Naive thymus-derived CD8-positive, alpha-beta T cell (primary cell): ENCODE data around the gene SNRPA1. TPM values are rescaled to one million over a fixed set of nuclear protein-coding genes. Genes with fewer than 3 reads are reported as not detected.
"Not testable (repeated sequence)": the region's sequence is repeated elsewhere in the genome, so short reads cannot be mapped to it uniquely, and the experiment has no call there.

Source experiments
- ATAC-seq, 2 donors: fragments of 150-1000 bp; cut with Tn5 transposase in 1 of 2; sonication (Bioruptor Pico), chemical (Tn5 transposase) in 1 of 2; 1 replicate in 1 of 2; 2 replicates in 1 of 2; pipeline ENCODE4 v1.10.0; 2021; ENCODE audit warnings: mild to moderate bottlenecking in 2 of 2, moderate library complexity in 2 of 2
- POLR2A ChIA-PET: fragments of 350-600 bp; sonication (Branson Sonifier 250); formaldehyde crosslinking; loops from one replicate; lab custom pipeline; 2021; ENCODE audit warnings: antibody characterized with exemption; lab: Charles Lee
- DNase-seq, 10 donors: peaks; one replicate each; pipeline versions ENCODE4 v3.0.0 to v3.0.0-alpha.2; 2020 to 2022
- H3K27ac Mint-ChIP-seq, 10 donors: one replicate each; pipeline ENCODE4 v1.8.0; 2020 to 2022; ENCODE audit warnings: mild to moderate bottlenecking in 10 of 10, mixed read lengths in 10 of 10, moderate library complexity in 4 of 10, inconsistent platforms in 1 of 10
- H3K27me3 Mint-ChIP-seq, 5 donors: one replicate each; pipeline ENCODE4 v1.8.0; 2021 to 2022; ENCODE audit warnings: mixed read lengths in 5 of 5
- H3K36me3 Mint-ChIP-seq, 3 donors: one replicate each; pipeline ENCODE4 v1.8.0; 2020 to 2022; ENCODE audit warnings: mixed read lengths in 3 of 3, mild to moderate bottlenecking in 2 of 3, inconsistent platforms in 1 of 3
- H3K4me1 Mint-ChIP-seq, 4 donors: one replicate each; pipeline ENCODE4 v1.8.0; 2021 to 2022; ENCODE audit warnings: mixed read lengths in 4 of 4
- H3K4me3 Mint-ChIP-seq, 10 donors: one replicate each; pipeline ENCODE4 v1.8.0; 2020 to 2022; ENCODE audit warnings: mild to moderate bottlenecking in 10 of 10, mixed read lengths in 10 of 10, moderate library complexity in 6 of 10, inconsistent platforms in 1 of 10
- H3K9me3 Mint-ChIP-seq, 9 donors: one replicate each; pipeline ENCODE4 v1.8.0; 2020 to 2022; ENCODE audit warnings: mixed read lengths in 9 of 9, mild to moderate bottlenecking in 3 of 9, inconsistent platforms in 1 of 9, moderate library complexity in 1 of 9
- polyA plus RNA-seq, 3 donors: library from polyadenylated mRNA; unstranded; fragments of 300-500 nt; fragmentation: Illumina TruSeq; gene quantifications; one replicate each; pipeline ENCODE4 v1.2.3, GENCODE V29; 2021
- total RNA-seq, 8 experiments: library from RNA in 2 of 8; stranded (reverse) in 2 of 8; gene quantifications; one replicate each; pipeline ENCODE4 v1.2.3 and lab custom pipeline; 2021 to 2026

The SNRPA1 gene
- total RNA-seq (100 to 1,000 TPM; 125 to 136 TPM), polyA plus RNA-seq (10 to 100 TPM; 52.5 to 68.1 (median 58.1) TPM), total RNA-seq (lab: John Stamatoyannopoulos, UW) (63.4 to 93.4 (median 81.2) reads per million in 6 experiments)

- Mint-ChIP-seq H3K4me3 (peak within 1 kb of the TSS; percentile 88 to 100 (median 97)), H3K4me1 (peaks cover 14 to 53% (median 49%) of the 10 kb centered on the region in 4 donors)
Measured at GRCh38 chr15:101294731-101295606, at the start of gene SNRPA1. Gene SNRPA1, minus strand, starts transcription at chr15:101295248. Its CDS starts 70 bp downstream, at chr15:101295178.

GRCh38 chr15:101342056-101342455 is 47.0 kb upstream of the SNRPA1 start:
- H3K27ac Mint-ChIP-seq, result no peak overlapping the region
- H3K9me3 Mint-ChIP-seq, result peaks cover 0 to 11% (median 0%) of the 10 kb centered on the region in 9 donors
- H3K4me1 Mint-ChIP-seq, result no peaks in the 10 kb centered on the region
- ATAC-seq, result no peak
- DNase-seq, result no peak
- POLR2A ChIA-PET, result no interaction called here
- no peak overlapping the region for H3K4me3 Mint-ChIP-seq
- H3K27me3 Mint-ChIP-seq, result peaks cover 9 to 36% (median 17%) of the 10 kb centered on the region in 5 donors
- H3K36me3 Mint-ChIP-seq, result peaks cover 3 to 4% (median 3%) of the 10 kb centered on the region in 3 donors

More at GRCh38 chr15:101294731-101295606, at the start of gene SNRPA1:
- DNase-seq, result peak; percentile 93 to 100 (median 97)
- Mint-ChIP-seq H3K36me3 (peaks cover 0 to 24% (median 4%) of the 10 kb centered on the region in 3 donors), H3K27ac (peak within 1 kb of the TSS; percentile 92 to 99 (median 96)), H3K9me3 (no peaks in the 10 kb centered on the region), H3K27me3 (no peaks in the 10 kb centered on the region)
- POLR2A ChIA-PET, result interaction anchor here (0.6 to 3.2 kb wide), 15 partner anchors 9 to 693 kb away, joined by 3 to 26 read pairs (median 5); partner anchors contain the start of genes ASB7, CHSY1, LINS1 and TM2D3
- peak; percentile 80 to 82 for ATAC-seq

- peaks cover 0 to 36% (median 13%) of the 10 kb centered on the region in 9 donors for H3K9me3 Mint-ChIP-seq
- H3K36me3 Mint-ChIP-seq, result peaks cover 3 to 8% (median 3%) of the 10 kb centered on the region in 3 donors
- no peak overlapping the region for H3K4me3 Mint-ChIP-seq
- ATAC-seq (no peak), DNase-seq (no peak)
- H3K27me3 Mint-ChIP-seq, result peaks cover 6 to 23% (median 7%) of the 10 kb centered on the region in 5 donors
- H3K27ac Mint-ChIP-seq, result no peak overlapping the region
- H3K4me1 Mint-ChIP-seq, result peaks cover 1 to 20% (median 11%) of the 10 kb centered on the region in 4 donors
- POLR2A ChIA-PET, result no interaction called here
Measured at GRCh38 chr15:101338502-101339057, 43.5 kb upstream of the SNRPA1 start.

- Mint-ChIP-seq H3K4me3 (no peak overlapping the region), H3K9me3 (peaks cover 0 to 40% (median 14%) of the 10 kb centered on the region in 9 donors), H3K27me3 (peaks cover 6 to 21% (median 7%) of the 10 kb centered on the region in 5 donors), H3K36me3 (peaks cover 3 to 12% (median 6%) of the 10 kb centered on the region in 3 donors), H3K4me1 (peaks cover 3 to 26% (median 17%) of the 10 kb centered on the region in 4 donors), H3K27ac (no peak overlapping the region)
- DNase-seq (no peak), ATAC-seq (no peak)
- POLR2A ChIA-PET, result no interaction called here
Measured at GRCh38 chr15:101337976-101338375, 42.9 kb upstream of the SNRPA1 start.

DNA sequence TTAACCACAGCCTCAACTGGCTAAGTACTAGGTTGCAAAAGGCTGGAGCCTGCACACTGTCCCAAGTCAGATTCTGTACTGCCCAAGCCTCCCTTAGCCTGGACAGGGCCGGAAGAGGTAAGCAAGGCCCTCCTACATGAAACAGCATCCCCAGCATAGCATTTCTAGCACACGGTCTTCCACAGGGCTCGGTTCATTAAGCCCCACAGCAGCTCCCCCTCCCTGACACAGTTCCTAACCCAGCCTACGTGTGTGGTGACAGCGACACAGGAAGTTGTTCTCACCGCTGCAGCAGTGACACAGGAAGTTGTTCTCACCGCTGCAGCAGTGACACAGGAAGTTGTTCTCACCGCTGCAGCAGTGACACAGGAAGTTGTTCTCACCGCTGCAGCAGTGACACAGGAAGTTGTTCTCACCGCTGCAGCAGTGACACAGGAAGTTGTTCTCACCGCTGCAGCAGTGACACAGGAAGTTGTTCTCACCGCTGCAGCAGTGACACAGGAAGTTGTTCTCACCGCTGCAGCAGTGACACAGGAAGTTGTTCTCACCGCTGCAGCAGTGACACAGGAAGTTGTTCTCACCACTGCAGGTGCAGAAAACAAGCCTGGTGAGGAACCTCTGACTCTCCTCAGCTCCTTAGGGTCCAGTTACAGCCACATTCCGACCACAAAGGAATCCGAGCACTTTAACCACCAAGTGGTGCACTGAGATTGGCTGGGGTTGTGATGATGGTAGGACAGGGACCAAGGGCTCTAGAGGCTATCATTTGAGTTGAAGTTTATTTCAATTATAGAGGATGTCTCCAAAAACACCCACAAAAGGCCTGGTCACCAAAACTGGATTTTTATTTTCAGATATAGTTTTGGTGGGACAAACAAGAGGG is 39.1 kb upstream of the SNRPA1 start:
- POLR2A ChIA-PET, result interaction anchor here (0.9 to 2.1 kb wide), 4 partner anchors 13 to 39 kb away, joined by 3 to 10 read pairs (median 6); partner anchors contain the start of gene SNRPA1
- ATAC-seq (peak; percentile 94 to 100), DNase-seq (peak; percentile 31 to 85 (median 68))
- Mint-ChIP-seq H3K9me3 (peaks cover 0 to 35% (median 15%) of the 10 kb centered on the region in 9 donors), H3K4me1 (peaks cover 8 to 42% (median 20%) of the 10 kb centered on the region in 4 donors), H3K27me3 (peaks cover 0 to 15% (median 6%) of the 10 kb centered on the region in 5 donors), H3K4me3 (peak overlapping the region in 8 of 10 donors; percentile 26 to 57 (median 43)), H3K27ac (peak overlapping the region; percentile 85 to 96 (median 93))
- H3K36me3 Mint-ChIP-seq, result not testable (repeated sequence)

GRCh38 chr15:101332061-101332467 is 37.0 kb upstream of the SNRPA1 start:
- ATAC-seq, result no peak
- Mint-ChIP-seq H3K4me3 (no peak overlapping the region), H3K27me3 (peaks cover 0 to 14% (median 1%) of the 10 kb centered on the region in 5 donors), H3K9me3 (peaks cover 0 to 35% (median 14%) of the 10 kb centered on the region in 9 donors), H3K4me1 (peaks cover 8 to 42% (median 20%) of the 10 kb centered on the region in 4 donors), H3K27ac (peak overlapping the region in 7 of 10 donors; percentile 35 to 95 (median 73)), H3K36me3 (peaks cover 0 to 8% (median 6%) of the 10 kb centered on the region in 3 donors)
- no peak for DNase-seq
- POLR2A ChIA-PET, result interaction anchor here (1.0 kb wide), 1 partner anchor 11 kb away, joined by 5 read pairs; no protein-coding TSS in a partner anchor

DNA sequence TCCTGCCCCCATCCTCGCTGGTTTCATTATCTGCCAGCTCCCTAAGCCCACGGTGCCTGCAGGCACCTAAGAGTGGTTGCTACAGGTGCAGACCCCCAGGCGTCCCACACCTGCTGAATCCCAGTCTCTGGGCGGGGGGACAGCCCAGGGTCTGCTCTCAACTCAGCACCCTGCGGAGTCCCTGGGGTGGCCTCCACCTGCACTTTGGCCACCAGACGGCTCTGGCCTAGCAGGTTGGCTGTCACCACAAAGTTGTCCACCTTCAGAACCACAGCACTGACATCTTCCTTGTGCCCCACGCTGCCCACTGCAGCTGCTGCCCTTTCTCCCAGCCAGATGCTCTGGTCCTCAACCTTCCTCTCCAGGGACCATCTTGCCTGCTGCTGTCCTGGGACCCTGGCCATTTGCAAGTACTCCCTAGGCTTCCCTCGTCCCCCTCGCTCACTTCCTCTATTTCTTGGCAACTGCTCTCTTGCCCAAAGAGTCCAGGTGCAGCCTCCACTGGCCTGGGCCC is 34.9 kb upstream of the SNRPA1 start:
- H3K27ac Mint-ChIP-seq, result peak overlapping the region in 1 of 10 donors; percentile 50
- POLR2A ChIA-PET, result no interaction called here
- no peak overlapping the region for H3K4me3 Mint-ChIP-seq
- DNase-seq (no peak), ATAC-seq (no peak)
- H3K9me3 Mint-ChIP-seq, result peaks cover 0 to 25% (median 10%) of the 10 kb centered on the region in 9 donors
- peaks cover 0 to 6% (median 4%) of the 10 kb centered on the region in 3 donors for H3K36me3 Mint-ChIP-seq
- peaks cover 0 to 22% (median 7%) of the 10 kb centered on the region in 5 donors for H3K27me3 Mint-ChIP-seq
- peaks cover 8 to 30% (median 18%) of the 10 kb centered on the region in 4 donors for H3K4me1 Mint-ChIP-seq

DNA sequence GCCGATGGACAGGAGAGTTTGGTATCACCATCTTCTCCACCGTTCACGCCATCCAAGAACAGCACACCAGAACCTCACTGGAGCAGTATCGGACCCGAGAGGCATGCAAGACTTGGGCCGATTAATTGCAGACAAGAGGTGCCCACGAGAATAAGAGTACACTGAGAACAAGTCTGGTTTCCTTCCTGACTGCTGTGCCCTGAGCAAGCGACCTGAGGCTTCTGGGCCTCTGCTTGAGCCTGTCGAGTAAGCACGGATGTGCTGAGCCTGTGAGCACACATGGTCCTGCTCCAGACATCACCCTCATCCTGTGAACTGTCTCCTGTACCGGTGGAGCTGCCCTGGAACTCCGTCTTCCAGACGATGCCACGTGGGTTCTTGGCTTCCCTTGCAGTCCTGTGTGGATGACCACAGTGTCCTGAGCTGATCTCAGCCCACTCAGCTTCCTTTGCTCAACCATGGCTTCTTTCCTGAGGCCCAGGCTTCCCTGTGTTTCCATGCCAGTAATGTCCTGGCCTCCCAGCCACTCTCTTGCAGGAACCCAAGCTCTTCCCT is 34.3 kb upstream of the SNRPA1 start:
- Mint-ChIP-seq H3K36me3 (peaks cover 0 to 6% (median 4%) of the 10 kb centered on the region in 3 donors), H3K4me3 (no peak overlapping the region), H3K4me1 (peaks cover 8 to 26% (median 13%) of the 10 kb centered on the region in 4 donors)

GRCh38 chr15:101328001-101328400 is 33.0 kb upstream of the SNRPA1 start:
- POLR2A ChIA-PET, result no interaction called here
- ATAC-seq, result no peak
- H3K4me3 Mint-ChIP-seq, result peak overlapping the region in 1 of 10 donors; percentile 54
- DNase-seq, result no peak
- peaks cover under 1 to 17% (median 5%) of the 10 kb centered on the region in 4 donors for H3K4me1 Mint-ChIP-seq
- H3K27me3 Mint-ChIP-seq, result peaks cover 0 to 24% (median 14%) of the 10 kb centered on the region in 5 donors
- peaks cover 0 to 9% (median 3%) of the 10 kb centered on the region in 9 donors for H3K9me3 Mint-ChIP-seq
- H3K36me3 Mint-ChIP-seq, result peaks cover 0 to 2% (median 0%) of the 10 kb centered on the region in 3 donors
- peak overlapping the region in 1 of 10 donors; percentile 41 for H3K27ac Mint-ChIP-seq

More for the DNA sequence above, 34.3 kb upstream of the SNRPA1 start:
- DNase-seq, result no peak
- no peak overlapping the region for H3K27ac Mint-ChIP-seq
- peaks cover 0 to 19% (median 8%) of the 10 kb centered on the region in 9 donors for H3K9me3 Mint-ChIP-seq
- no peak for ATAC-seq
- H3K27me3 Mint-ChIP-seq, result peaks cover 0 to 22% (median 7%) of the 10 kb centered on the region in 5 donors
- POLR2A ChIA-PET, result no interaction called here

- Mint-ChIP-seq H3K9me3 (peaks cover 0 to 4% (median 0%) of the 10 kb centered on the region in 9 donors), H3K4me3 (no peak overlapping the region), H3K4me1 (peaks cover 0 to 9% (median 2%) of the 10 kb centered on the region in 4 donors), H3K27ac (no peak overlapping the region), H3K27me3 (peaks cover 0 to 24% (median 14%) of the 10 kb centered on the region in 5 donors), H3K36me3 (no peaks in the 10 kb centered on the region)
- DNase-seq (no peak), ATAC-seq (no peak)
- POLR2A ChIA-PET, result no interaction called here
Measured at GRCh38 chr15:101327147-101327740, 32.2 kb upstream of the SNRPA1 start.
